Activated effector memory CD4-positive, alpha-beta T cell treated with anti-CD3 and anti-CD28 coated beads, Interleukin-2, amount 50 U/mL, for 16 hours (primary cell): Measurements from ENCODE around the gene ZFP64.
"Not testable (repeated sequence)": the region's sequence is repeated elsewhere in the genome, so short reads cannot be mapped to it uniquely, and the experiment has no call there.

ENCODE experiments used
- DNase-seq: peaks from one replicate; pipeline ENCODE4 v3.0.0-alpha.2; 2020

The ZFP64 gene

DNA sequence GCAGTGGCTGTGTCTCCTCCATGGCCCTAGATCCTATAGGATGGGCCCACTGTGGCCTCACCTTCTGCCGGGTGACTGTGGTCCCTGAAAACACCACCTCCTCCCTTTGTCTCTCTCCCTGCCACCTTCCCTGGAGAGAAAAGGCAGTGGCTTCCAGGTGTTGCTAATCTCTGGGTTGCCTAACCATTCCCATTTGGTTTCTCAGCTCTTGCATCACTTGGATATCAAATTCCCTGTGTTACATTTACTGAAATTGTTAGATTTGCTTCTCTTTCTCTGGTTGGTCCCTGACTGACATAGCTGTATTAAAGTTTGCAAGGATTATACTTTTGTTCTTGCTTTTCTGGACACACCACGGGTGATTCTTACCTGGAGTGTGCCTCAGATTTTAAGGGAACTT lies 9.3 kb upstream of the ZFP64 start:
- DNase-seq: no peak

GRCh38 chr20:52196845-52197244 lies 5.3 kb upstream of the ZFP64 start:
- DNase-seq: no peak

- DNase-seq: no peak
These were observed 2.4 kb upstream of the ZFP64 start for GRCh38 chr20:52193886-52194545.

DNA sequence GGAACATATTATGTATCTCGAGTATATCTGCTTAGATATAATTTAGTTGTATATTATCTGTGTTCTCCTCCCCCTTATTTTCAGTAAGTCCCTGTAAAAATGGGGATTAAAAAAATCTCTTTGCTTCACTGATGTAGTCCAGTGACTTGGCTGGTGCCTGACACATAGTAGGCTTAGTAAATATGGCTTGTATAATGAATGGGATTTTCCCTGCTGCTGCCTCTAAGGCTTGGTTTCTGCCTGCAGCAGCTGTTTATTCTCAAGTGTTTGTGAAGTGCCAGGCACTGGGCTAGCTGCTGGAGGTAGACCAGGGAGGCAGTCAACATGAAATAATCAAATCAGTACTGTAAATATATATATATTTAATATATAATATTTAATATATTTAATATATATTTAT lies 1.6 kb upstream of the ZFP64 start:
- no peak for DNase-seq

- DNase-seq: not testable (repeated sequence)
These were observed 1.1 kb upstream of the ZFP64 start for GRCh38 chr20:52192719-52193007.

DNA sequence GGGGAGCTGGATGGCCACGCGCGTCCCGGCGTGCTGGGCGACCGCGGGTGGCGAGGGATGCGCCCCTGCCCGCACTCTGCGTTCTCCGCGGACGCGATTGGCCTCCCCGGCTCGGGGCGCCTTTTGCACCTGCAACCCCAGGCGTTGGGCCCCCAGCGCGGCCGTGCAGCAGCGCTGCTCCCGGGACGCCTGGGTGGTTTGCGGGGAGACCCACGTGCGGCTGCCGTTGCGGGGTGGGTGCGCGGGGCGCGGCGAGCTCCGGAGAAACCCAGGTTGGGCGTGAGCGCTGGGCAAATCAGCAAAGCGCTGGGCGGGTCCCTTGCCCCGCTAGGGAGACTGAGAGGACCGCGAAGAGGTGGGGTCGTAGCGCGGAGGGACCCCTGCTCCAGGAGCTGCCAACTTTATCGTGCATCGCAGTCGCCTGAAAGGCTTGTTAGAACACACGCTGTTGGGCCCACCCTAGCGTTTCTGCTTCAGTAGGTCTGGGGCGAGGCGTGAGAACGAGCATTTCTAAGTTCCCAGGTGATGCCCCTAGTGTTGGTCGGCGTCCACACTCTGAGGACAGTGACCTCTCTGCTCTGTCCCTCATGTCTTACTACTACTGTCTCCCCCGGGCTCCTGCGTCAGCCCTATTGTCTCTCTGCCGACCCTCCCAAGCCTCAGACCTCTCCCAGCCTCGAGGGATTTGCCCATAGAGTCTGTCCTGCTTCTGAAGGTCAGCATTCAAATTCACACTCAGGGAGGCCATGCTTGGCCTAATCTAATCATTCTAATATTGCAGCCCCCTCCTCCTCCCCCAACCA lies 538 bp upstream of the ZFP64 start:
- peak; percentile 82 for DNase-seq

- DNase-seq: peak; percentile 75
These were observed 995 bp downstream of the ZFP64 start for GRCh38 chr20:52190437-52191131.

GRCh38 chr20:52181766-52182165 lies 9.8 kb downstream of the ZFP64 start:
- DNase-seq: no peak

DNA sequence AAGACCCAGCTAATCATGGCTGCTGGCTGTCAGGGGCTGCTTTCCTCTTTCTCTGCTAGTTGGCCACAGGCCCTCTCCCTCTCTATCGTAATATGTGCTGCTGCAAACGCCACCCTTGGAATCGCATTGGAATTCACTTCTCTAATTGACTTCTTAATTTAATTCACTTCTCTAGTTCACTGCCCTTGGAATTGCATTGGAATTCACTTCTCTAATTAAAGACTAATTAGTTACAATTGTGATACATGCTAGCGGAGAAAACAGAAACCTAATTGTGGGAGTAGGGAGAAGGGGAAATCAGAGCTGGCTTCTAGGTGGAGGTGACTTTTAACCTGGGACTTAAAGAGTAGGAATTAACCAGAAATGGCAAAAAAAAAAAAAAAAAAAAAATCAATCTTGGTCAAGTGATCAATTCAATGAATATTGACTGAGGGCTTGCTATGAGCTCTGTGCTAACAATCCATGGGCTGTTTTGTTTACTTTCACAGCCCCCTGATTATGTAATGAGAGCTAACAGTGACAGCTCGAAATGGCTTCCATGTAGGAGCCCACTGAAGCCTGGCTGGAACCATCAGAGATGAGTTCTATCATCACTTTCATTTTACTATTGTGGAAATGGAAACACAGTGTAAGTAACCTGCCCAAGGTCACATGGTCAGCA lies 11.3 kb downstream of the ZFP64 start:
- no peak for DNase-seq

GRCh38 chr20:52179331-52180179 lies 12.0 kb downstream of the ZFP64 start:
- DNase-seq: no peak

DNA sequence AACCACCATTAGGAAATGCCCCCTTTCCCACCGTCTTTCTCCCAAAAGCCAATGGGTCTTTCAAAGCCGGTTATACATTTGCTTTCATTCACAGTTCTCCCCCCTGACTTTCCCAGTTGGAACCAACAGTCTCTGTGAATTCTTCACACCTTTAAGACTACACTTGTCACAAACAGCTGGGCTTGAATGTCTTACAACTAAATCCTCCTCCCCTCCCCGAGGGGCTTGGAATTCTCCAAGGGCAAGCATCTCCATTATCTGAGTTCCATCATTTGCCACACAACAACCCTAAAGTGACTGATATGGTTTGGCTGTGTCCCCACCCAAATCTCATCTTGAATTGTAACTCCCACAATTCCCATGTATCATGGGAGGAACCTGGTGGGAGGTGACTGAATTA lies 12.9 kb downstream of the ZFP64 start:
- DNase-seq: no peak

DNA sequence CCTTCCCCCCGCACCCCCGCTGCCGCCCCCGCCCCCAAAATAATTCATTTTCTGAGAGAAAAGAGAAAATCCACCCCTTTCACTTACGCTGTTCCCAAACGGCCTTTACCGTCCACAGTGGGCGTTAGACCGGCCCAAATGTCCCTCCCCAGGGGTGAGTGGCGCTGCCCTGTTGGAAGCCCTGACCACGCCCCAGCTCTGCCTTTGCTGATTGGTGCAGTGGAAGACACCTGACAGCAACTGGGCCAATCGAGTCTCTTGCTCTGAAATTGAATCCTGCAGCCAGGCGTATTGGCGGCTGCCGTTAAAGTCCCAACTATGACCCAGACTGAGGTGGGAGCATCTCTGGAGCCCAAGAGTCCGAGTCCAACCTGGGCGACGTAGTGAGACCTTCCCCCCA lies 15.7 kb downstream of the ZFP64 start:
- no peak for DNase-seq

- DNase-seq: no peak
These were observed 19.1 kb downstream of the ZFP64 start for GRCh38 chr20:52172392-52173047.

GRCh38 chr20:52171025-52171424 lies 20.6 kb downstream of the ZFP64 start:
- DNase-seq: no peak

- no peak for DNase-seq
These were observed 23.5 kb downstream of the ZFP64 start for GRCh38 chr20:52168116-52168515.

DNA sequence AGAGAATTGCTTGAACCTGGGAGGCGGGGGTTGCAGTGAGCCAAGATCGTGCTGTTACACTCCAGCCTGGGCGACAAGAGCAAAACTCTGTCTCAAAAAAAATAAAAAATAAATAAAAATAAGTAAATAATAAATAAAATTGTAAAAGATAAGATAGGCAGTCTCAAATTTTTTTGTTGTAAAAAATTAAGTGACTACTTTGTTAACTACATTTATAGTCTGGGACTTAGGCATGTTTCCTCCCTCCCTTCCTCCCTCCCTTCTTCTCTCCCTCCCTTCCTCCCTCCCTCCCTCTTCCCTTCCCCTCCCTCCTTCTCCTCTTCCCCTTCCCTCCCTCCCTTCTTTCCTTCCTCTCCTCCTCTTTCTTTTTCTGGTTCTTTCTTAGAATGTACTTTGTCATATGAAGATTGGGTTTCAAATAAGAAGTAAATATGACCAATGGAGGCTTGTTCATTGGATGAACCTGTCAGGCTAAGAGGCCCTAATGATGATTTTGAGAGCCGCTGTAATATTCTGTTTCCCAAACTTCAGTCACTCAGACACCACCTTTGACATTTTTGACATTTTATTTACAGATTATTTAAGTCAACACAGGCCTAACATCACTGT lies 24.2 kb downstream of the ZFP64 start:
- no peak for DNase-seq

DNA sequence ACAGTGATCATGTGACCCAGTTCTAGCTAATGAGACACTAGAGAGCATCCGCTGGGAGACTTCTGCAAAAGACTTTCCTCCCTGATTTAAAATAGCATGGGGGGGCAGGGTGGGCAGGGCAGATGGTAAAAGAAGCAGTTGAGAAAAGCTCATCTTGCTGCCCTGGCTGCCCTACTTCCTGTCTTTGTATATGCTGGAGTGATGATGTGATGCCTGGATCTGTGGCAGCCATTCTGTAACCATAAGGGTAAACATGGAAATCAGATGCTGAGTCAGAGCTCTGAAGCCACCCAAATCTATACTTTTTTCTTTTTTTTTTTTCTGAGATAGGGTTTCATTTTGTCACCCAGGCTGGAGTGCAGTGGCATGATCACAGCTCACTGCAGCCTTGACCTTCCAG lies 25.4 kb downstream of the ZFP64 start:
- no peak for DNase-seq

DNA sequence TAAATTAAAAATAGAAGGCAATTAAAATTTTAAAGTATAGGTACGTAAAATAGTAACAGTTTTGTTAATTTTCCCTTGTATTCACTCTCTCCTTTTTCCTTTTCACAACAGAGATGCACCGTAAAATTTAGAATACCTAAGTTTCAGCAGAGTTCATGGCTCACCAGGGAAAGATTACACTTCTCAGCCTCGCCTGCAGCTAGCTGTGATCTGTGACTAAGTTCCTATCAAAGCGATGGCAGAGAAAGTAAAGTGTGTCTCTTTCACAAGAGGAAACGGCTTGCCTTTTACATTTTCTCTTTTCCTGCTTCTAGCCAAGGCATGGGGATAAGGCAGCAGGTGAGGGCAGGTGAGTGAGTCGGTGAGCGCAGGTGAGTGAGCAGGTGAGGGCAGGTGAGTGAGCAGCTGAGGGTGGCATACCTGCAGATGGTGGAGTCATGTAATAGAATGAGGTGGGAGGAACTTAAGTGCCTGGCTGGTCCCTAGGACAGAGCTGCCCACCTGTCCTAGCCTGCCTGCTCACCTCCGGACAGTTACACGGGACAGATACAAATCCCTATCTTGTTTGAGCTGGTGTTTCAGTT lies 30.9 kb downstream of the ZFP64 start:
- DNase-seq: no peak

GRCh38 chr20:52160049-52160570 lies 31.5 kb downstream of the ZFP64 start:
- no peak for DNase-seq

DNA sequence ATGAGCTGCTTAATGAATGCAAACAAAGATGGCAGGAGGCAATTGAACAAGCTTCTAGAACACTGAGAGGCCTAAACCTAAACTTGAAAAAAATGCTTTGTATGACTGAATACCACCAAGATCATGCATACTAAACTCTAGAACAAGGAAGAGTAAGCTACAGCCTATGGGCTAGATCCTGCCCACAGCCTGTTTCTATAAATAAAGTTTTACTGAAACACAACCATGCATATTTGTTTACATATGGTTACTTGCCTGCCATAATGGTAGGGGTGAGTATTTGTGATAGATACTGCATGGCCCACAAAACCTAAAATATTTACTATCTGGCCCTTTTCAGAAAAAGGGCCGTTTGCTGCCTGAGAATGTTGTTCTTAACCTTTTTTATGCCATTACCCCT lies 37.0 kb downstream of the ZFP64 start:
- no peak for DNase-seq

- no peak for DNase-seq
These were observed 37.7 kb downstream of the ZFP64 start for GRCh38 chr20:52153896-52154295.
